SK-N-SH treated with all-trans-retinoic acid at 6 μM for 48 hours (cell line): ENCODE data around the gene ACOX3.

ENCODE experiments used
- ATAC-seq: fragments of 200-7000 bp; cut with Tn5 transposase; 3 replicates; pipeline ENCODE4 v1.9.1; 2020; ENCODE audit warnings: mild to moderate bottlenecking, moderate library complexity
- ARNTL ChIP-seq: fragments of 450-650 bp; formaldehyde crosslinking; IDR thresholded peaks from 2 replicates; pipeline ENCODE4 v1.5.0; 2020; ENCODE audit warnings: low read depth, mild to moderate bottlenecking, moderate library complexity, borderline replicate concordance
- CREB5 ChIP-seq: fragments of 250-450 bp; sonication (Bioruptor Pico); IDR thresholded peaks from 2 replicates; pipeline ENCODE4 v1.5.1; 2020; ENCODE audit warnings: low read depth, mild to moderate bottlenecking, moderate library complexity
- CSDC2 ChIP-seq: fragments of 250-450 bp; sonication (Bioruptor Pico); IDR thresholded peaks from 2 replicates; pipeline ENCODE4 v1.5.0; 2020; ENCODE audit warnings: mild to moderate bottlenecking, moderate library complexity
- CSRNP3 ChIP-seq: fragments of 250-450 bp; sonication (Bioruptor Pico); IDR thresholded peaks from 2 replicates; pipeline ENCODE4 v1.5.1; 2021; ENCODE audit warnings: mild to moderate bottlenecking, moderate library complexity
- ESRRG ChIP-seq: fragments of 250-450 bp; sonication (Bioruptor Pico); IDR thresholded peaks from 2 replicates; pipeline ENCODE4 v1.6.1; 2021; ENCODE audit warnings: mild to moderate bottlenecking
- GLIS3 ChIP-seq: fragments of 250-450 bp; sonication (Bioruptor Pico); IDR thresholded peaks from 2 replicates; pipeline ENCODE4 v1.5.0; 2020; ENCODE audit warnings: mild to moderate bottlenecking, moderate library complexity
- ISL1 ChIP-seq: fragments of 250-450 bp; sonication (Bioruptor Pico); IDR thresholded peaks from 2 replicates; pipeline ENCODE4 v2.1.2; 2022; ENCODE audit warnings: mild to moderate bottlenecking, moderate library complexity
- OSR1 ChIP-seq: fragments of 250-450 bp; sonication (Bioruptor Pico); IDR thresholded peaks from 2 replicates; pipeline ENCODE4 v1.8.0; 2022; ENCODE audit warnings: moderate library complexity, mild to moderate bottlenecking, inconsistent platforms
- PATZ1 ChIP-seq: fragments of 250-450 bp; sonication (Bioruptor Pico); IDR thresholded peaks from 2 replicates; pipeline ENCODE4 v1.8.0; 2020; ENCODE audit warnings: mild to moderate bottlenecking, moderate library complexity, borderline replicate concordance
- POU6F1 ChIP-seq: fragments of 250-450 bp; sonication (Bioruptor Pico); IDR thresholded peaks from 2 replicates; pipeline ENCODE4 v1.8.0; 2021; ENCODE audit warnings: low read depth, mild to moderate bottlenecking, moderate library complexity, borderline replicate concordance
- PPARA ChIP-seq: fragments of 250-450 bp; sonication (Bioruptor Pico); IDR thresholded peaks from 2 replicates; pipeline ENCODE4 v1.5.0; 2020; ENCODE audit warnings: mild to moderate bottlenecking, borderline replicate concordance
- SNAI2 ChIP-seq: fragments of 250-450 bp; sonication (Bioruptor Pico); IDR thresholded peaks from 2 replicates; pipeline ENCODE4 v1.5.0; 2020; ENCODE audit warnings: mild to moderate bottlenecking, moderate library complexity
- TCF4 ChIP-seq: fragments of 250-450 bp; sonication (Bioruptor Pico); IDR thresholded peaks from 2 replicates; pipeline ENCODE4 v1.8.0; 2021; ENCODE audit warnings: mild to moderate bottlenecking, moderate library complexity, borderline replicate concordance
- TOX ChIP-seq: fragments of 250-450 bp; sonication (Bioruptor Pico); IDR thresholded peaks from 2 replicates; pipeline ENCODE4 v1.8.0; 2021; ENCODE audit warnings: mild to moderate bottlenecking, moderate library complexity, borderline replicate concordance
- TSHZ2 ChIP-seq: fragments of 250-450 bp; sonication (Bioruptor Pico); IDR thresholded peaks from 2 replicates; pipeline ENCODE4 v1.5.0; 2020; ENCODE audit warnings: mild to moderate bottlenecking, moderate library complexity
- ZC3H10 ChIP-seq: fragments of 250-450 bp; sonication (Bioruptor Pico); IDR thresholded peaks from 2 replicates; pipeline ENCODE4 v1.5.1; 2021; ENCODE audit warnings: mild to moderate bottlenecking, moderate library complexity
- ZFP3 ChIP-seq: fragments of 250-450 bp; sonication (Bioruptor Pico); IDR thresholded peaks from 2 replicates; pipeline ENCODE4 v1.5.0; 2020; ENCODE audit warnings: mild to moderate bottlenecking, moderate library complexity
- ZFP30 ChIP-seq: fragments of 450-650 bp; formaldehyde crosslinking; IDR thresholded peaks from 2 replicates; pipeline ENCODE4 v1.5.0; 2022; ENCODE audit warnings: mild to moderate bottlenecking, moderate library complexity
- ZNF565 ChIP-seq: fragments of 450-650 bp; formaldehyde crosslinking; conservative IDR thresholded peaks from 2 replicates; pipeline ENCODE4 v1.5.0; 2020; ENCODE audit warnings: low read depth, mild to moderate bottlenecking, moderate library complexity
- ZNF8 ChIP-seq: fragments of 450-650 bp; formaldehyde crosslinking; IDR thresholded peaks from 2 replicates; pipeline ENCODE4 v1.5.0; 2020; ENCODE audit warnings: mild to moderate bottlenecking, moderate library complexity

The ACOX3 gene

GRCh38 chr4:8318509-8318908 lies 122.0 kb downstream of the ACOX3 start (continued):
- TF ChIP-seq CREB5 (CRISPR knock-in tag) (no peak), OSR1 (no peak), ZFP3 (CRISPR knock-in tag) (no peak)

- TF ChIP-seq ZFP30 (CRISPR knock-in tag), result no peak
- no peak for TF ChIP-seq ESRRG (CRISPR knock-in tag)
- no peak for TF ChIP-seq TCF4
- TF ChIP-seq CSRNP3 (CRISPR knock-in tag), result no peak
- no peak for TF ChIP-seq SNAI2 (CRISPR knock-in tag)
- TF ChIP-seq OSR1, result no peak
- TF ChIP-seq TOX, result no peak
- TF ChIP-seq ZC3H10 (CRISPR knock-in tag), result no peak
- no peak for TF ChIP-seq TSHZ2 (CRISPR knock-in tag)
- no peak for TF ChIP-seq PATZ1 (CRISPR knock-in tag)
- TF ChIP-seq ISL1 (CRISPR knock-in tag), result no peak
- no peak for TF ChIP-seq CSDC2 (CRISPR knock-in tag)
- no peak for TF ChIP-seq CREB5 (CRISPR knock-in tag)
- no peak for TF ChIP-seq POU6F1 (CRISPR knock-in tag)
- no peak for TF ChIP-seq ARNTL (CRISPR knock-in tag)
- TF ChIP-seq, all 23 proteins: peak for 0
- no peak for ATAC-seq
Observed at GRCh38 chr4:8317474-8317873, 123.0 kb downstream of the ACOX3 start.

GRCh38 chr4:8316911-8317351 lies 123.6 kb downstream of the ACOX3 start:
- no peak for ATAC-seq
- no peak for TF ChIP-seq ISL1 (CRISPR knock-in tag)
- TF ChIP-seq ZNF8 (CRISPR knock-in tag), result no peak
- TF ChIP-seq SNAI2 (CRISPR knock-in tag), result no peak
- no peak for TF ChIP-seq PATZ1 (CRISPR knock-in tag)
- no peak for TF ChIP-seq CREB5 (CRISPR knock-in tag)
- TF ChIP-seq ZC3H10 (CRISPR knock-in tag), result no peak
- no peak for TF ChIP-seq ARNTL (CRISPR knock-in tag)
- no peak for TF ChIP-seq TOX
- no peak for TF ChIP-seq CSDC2 (CRISPR knock-in tag)
- TF ChIP-seq PPARA (CRISPR knock-in tag), result no peak
- no peak for TF ChIP-seq TCF4
- TF ChIP-seq ESRRG (CRISPR knock-in tag), result no peak
- no peak for TF ChIP-seq ZNF565
- TF ChIP-seq POU6F1 (CRISPR knock-in tag), result no peak
- no peak for TF ChIP-seq ZFP30 (CRISPR knock-in tag)
- TF ChIP-seq GLIS3 (CRISPR knock-in tag), result no peak
- no peak for TF ChIP-seq ZFP3 (CRISPR knock-in tag)
